ENCODE data around the gene PMPCA.
"Not testable (repeated sequence)": the region's sequence is repeated elsewhere in the genome, so short reads cannot be mapped to it uniquely, and the experiment has no call there.

Gene PMPCA

DNA sequence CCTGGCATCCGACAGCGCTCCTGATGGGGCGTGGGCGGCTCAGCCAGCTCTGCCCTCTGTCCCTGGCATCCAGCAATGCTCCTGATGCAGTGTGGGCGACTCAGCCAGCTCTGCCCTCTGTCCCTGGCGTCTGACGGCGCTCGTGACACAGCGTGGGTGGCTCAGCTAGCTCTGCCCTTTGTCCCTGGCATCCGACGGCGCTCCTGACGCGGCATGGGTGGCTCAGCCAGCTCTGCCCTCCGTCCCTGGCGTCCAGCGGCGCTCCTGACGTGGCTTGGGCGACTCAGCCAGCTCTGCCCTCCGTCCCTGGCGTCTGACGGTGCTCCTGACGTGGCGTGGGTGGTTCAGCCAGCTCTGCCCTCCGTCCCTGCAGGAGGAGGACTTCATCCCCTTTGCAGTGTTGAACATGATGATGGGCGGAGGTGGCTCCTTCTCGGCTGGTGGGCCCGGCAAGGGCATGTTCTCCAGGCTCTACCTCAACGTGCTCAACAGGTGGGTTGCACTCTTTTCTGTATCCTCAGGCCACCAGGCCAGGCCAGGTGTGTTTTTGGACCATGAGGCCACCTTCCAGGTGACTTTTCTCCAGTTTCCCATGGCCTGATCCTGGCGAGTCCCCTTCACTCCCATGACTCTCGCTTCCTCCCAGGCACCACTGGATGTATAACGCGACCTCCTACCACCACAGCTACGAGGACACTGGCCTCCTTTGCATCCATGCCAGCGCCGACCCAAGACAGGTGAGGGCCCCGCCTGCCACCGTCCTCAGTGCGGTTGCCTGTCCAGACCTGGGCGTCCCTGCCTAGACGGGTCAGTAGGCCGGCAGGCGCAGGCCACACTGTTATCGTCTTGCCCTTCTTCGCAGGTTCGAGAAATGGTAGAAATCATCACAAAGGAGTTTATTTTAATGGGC is 8.0 kb downstream of the PMPCA start:
- DNase-seq, result no peak

DNA sequence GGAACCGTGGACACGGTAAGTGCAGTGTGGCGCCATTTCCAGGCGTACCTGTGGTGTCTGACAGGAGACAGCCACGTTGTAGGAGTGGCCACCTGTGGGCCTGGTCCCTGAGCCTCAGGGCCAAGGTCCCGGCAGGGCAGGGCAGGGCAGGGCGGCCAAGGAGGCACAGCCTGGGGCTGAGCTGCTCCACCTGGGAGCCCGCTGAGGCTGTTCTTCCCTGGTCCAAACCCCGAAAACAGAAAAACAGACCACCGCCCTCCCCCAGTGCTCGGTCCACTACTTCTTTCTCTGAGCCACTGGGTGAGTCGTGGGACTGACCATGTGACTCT is 8.6 kb downstream of the PMPCA start:
- DNase-seq, result no peak

DNA sequence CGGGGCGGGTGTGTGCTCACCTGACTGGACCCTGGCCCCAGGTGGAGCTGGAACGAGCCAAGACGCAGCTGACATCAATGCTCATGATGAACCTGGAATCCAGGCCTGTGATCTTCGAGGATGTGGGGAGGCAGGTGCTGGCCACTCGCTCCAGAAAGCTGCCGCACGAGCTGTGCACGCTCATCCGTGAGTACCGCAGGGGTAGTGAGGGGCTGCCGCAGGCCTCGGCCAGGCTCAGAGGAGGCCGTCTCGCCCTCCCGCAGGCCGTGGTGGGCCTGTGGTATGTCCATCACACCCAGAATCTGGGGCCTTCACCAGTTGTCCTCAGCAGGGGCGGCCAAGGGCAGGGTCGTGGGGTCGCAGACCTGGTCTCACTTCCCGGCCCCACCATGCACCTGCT is 11.3 kb downstream of the PMPCA start:
- DNase-seq, result no peak

DNA sequence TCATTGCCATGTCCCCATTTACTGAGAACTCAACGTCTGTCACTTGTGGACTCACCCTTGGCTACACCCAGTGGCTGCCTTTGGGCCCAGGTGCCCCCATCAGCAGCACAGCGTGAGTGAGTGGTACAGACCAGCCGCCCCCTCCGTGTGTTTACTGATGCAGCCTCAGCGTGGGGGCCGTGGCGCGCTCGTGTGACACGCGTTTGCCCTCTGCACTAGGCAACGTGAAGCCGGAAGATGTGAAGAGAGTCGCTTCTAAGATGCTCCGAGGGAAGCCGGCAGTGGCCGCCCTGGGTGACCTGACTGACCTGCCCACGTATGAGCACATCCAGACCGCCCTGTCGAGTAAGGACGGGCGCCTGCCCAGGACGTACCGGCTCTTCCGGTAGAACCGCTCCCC is 12.4 kb downstream of the PMPCA start:
- no peak for DNase-seq

DNA sequence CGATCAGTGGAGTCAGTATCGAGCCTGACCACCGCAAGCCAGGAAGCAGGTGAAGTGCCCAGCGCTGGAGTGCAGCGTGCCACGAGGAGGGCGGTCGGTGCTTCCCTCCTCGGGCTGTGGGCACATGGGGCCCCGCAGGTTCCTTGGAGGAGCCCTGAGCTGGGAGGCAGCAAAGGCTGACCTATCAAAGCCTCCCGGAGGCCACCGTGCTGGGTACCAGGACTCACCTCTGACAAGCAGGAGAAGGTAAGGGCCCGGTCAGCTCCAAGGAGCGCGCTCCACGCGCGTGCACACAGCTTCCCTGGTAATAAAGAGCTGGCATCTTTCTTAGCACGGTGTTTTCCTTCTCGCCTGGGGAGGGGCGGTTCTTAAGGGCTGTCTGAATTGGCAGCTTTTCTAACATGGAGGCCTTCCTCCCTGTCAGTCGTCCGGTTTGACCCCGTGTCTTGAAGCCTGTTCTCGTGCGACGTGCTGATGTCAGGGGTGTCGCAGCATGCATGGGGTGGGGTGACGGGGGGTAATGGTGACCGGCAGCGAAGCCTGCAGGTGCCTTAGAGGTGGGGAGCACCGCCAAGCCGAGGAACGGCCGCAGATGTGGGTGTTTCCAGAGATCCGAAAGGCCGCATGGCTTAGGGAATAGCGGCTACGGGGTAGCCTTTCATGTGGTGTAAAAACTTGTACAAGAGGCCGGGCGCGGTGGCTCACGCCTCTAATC is 13.1 kb downstream of the PMPCA start:
- no peak for DNase-seq

DNA sequence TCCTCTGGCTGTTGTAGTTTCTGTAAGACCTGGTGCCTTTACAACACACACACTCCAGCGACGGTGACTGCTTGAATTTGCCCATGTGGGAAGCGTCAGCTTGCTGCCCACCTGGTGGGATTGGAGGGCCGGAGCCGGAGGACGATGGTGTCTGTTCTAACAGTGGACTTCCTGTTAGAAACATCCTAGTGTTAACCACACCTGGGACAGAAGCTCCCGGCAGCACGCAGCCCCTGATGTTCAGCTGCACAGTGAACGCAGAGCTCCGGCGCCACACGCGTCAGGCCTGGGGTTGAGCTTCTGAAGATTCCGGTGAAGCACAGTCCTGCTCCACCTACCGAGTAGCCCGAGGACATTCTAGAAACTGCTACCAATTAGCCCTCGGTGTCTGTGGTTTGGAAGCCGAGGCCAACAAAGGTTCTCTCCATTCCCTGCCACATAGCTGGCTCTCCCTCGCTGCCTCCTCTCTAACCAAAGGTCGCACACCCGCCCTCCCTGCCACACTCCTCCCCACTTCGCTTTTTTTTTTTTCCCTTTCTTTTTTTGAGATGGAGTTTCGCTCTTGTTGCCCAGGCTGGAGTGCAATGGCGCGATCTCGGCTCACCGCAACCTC is 14.4 kb downstream of the PMPCA start:
- DNase-seq, result no peak

DNA sequence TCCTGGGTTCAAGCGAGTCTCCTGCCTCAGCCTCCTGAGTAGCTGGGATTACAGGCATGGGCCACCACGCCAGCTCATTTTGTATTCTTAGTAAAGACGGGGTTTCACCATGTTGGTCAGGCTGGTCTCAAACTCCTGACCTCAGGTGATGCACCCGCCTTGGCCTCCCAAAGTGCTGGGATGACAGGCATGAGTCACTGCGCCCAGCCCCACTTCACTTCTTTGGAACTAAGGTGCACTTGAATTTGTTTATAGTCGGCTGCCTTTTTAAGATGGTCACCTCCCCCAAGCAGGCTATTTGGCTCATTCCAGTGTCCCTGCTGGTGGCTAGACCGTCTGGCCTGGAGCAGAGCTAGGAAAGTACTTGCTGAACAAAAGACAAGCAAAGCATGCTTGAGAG is 14.9 kb downstream of the PMPCA start:
- DNase-seq, result not testable (repeated sequence)

DNA sequence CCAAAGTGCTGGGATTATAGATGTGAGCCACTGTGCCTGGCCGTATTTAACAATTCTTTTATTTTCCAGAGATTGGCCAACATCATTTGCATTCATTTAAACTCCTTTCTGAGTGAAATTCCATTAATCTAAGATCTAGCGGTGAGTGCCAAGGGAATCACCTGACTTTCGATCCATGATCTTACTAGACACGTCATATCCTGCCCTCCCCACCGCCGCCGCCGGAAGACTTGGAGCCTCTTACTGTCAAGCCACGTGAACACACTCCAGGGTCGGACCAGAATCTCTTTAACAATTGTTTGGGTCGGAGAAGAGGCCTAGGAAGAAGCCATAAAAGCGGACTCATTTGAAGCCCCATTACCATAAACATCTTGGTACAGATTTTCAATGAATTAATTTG is 16.3 kb downstream of the PMPCA start:
- no peak for DNase-seq

DNA sequence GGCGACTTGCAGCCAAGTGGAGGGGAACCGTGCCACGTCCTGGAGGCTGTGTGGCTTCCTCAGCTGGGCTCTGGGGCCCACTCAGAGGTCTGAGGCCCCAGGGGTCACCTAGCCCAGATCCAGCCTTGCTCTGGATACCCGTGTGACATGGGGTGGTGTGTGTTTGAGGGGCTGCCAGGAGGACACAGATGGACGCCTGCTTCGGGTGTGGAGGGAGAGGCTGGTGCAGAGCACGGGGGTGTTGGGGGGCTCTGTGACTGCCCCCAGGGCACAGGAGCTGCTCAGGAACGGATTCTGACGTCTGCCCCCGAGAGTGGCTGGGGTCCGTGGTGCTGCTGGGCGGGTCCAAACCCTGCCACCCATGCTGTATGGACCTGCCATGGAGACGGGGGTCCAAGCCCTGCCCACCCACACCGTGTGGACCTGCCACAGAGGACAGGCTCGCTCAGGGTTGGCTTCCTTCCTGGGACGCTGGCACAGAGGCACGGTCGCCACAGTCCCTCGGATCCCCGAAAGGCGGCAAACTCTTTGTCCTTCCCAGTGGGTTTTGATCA is 18.7 kb downstream of the PMPCA start:
- no peak for DNase-seq

DNA sequence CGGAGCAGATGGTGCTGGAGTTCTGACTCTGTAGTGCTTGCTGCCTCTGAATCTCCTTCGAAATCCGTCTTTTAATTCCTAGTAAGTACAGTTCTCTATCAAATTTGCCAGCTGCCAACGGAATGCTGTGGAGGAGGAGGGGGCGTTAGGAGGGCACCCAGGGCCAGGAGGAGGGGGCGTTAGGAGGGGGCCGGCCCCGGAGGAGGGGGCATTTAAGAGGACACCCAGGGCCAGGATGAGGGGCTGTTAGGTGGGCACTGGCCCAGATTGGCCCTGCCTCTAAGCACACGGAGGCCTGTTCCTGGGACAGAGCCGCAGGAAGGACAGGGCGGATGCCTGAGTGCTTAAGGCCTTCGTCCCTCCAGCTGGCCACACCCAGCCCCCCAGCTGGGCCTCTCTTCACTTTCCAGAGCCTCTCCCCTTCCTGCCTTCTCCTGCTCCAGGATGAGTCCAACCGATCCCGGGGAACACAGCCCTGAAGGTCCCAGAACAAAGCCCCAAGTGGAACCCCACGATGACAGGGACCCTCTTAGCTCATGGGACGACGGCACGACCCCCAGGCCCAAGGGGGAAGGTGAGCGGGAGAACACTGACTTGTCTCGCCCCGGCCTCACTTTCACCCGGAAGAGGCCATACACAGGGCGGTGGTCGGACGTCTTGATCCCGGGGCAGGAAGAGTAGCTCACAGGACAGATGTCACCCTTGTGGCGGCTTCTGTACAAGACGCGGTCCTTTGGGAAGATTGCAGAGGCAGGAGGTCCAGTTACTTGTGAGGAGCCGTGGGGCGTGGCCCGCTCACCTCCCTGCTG is 19.4 kb downstream of the PMPCA start:
- no peak for DNase-seq

DNA sequence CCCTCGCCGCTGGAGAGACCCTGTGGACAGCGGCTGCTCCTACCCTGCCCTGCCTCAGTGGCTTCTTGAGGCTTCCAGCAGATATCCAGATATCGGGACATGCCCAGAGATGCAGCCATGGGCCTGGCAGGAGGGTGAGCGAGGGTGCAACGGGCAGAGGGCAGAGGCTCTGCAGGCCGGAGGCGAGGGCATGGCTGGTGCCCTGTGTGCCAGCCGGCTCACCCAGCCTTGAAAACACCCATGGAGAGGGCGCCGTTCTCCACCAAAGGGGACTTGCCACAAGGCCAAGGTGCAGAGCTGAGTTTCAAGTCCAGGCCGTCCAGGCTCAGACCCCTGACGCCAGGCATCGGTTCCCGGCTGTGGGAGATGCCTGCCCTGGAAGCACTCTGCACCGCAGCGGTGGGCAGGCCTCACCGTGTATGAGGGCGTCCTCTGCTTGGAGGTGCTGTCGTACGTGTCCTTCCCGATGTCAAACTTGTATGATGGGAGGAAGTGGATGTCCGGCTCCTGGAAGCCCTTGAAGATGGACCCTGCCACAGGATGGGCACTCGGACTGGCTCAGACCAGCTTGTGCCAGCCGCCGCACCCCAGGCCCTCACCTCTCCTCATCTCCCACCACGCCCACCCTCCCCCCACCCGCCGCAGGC is 20.3 kb downstream of the PMPCA start:
- DNase-seq, result no peak

DNA sequence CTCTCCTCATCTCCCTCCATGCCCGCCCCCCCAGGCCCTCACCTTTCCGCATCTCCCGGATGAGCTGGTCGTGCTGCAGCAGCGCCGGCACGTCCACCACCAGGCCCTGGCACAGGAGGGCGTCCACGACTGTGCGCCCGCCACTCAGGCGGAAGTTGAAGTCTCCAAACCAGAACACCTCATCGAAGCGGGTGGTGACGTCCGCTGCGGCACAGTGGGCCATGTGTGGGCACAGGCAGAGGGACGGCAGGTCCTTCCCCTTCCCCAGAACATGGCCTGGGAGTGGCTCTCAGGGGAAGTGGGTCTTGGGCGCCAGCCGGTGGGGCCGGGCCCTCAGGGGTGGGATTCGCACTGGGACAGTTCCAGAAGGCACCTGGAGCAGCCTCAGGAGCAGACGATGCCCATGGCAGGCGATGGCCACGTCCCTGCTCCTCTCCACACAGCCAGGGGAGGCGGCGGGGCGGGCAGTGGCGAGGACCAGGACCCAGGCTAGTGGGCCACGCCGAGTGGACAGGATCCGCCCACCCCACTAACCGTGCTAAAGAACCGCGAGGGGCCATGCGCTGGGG is 21.4 kb downstream of the PMPCA start:
- no peak for DNase-seq

DNA sequence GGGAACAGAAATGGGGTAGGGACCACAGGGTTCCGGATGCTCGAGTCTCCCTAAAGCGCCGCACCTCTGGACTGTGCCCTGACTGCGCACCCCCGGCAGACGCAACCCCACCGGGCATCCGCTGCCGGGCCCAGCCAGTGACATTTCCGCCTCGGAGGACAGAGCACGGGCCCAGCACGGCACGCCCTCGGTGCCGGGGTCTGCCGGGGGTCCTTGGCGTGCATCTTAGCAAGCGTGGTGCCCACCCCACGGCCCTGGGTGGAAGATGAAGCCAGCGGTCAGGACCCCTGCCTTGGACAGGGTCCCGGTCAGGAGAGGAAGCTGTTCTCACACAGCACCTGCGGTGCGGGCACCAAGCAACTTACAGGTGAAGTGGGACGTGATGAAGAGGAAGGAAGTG is 22.1 kb downstream of the PMPCA start:
- DNase-seq, result no peak

DNA sequence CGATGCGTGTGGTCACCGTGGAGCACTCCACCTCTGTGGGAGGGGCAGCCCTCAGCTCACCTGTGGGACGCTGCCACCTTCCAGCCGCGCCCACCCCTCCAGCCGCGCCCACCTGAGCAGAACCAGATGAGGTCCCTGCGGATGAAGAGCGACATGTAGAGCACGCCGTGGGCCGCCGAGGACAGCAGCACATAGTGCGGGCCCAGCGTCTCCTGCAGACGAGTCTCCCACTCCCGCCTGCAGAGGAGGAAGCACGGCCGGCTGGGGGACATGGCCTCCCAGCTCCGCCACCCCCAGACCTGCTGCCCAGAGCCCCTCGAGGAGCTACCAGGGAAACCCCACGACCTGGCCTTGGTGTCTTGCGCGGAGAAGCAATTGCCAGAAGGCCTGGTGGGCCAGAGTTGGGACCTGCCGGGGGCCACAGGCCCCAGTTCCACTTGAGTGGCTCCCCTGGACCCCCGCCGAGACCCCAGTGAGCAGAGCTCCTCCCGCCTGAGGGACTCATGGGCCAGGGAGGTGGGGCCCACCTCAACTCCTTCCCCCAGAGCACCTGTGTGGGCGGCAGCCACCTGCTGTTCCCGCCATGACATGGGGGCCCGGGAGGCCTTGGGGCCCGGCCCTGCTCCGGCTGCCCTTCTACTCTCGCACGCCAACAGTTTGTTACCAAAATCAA is 22.7 kb downstream of the PMPCA start:
- DNase-seq, result no peak

DNA sequence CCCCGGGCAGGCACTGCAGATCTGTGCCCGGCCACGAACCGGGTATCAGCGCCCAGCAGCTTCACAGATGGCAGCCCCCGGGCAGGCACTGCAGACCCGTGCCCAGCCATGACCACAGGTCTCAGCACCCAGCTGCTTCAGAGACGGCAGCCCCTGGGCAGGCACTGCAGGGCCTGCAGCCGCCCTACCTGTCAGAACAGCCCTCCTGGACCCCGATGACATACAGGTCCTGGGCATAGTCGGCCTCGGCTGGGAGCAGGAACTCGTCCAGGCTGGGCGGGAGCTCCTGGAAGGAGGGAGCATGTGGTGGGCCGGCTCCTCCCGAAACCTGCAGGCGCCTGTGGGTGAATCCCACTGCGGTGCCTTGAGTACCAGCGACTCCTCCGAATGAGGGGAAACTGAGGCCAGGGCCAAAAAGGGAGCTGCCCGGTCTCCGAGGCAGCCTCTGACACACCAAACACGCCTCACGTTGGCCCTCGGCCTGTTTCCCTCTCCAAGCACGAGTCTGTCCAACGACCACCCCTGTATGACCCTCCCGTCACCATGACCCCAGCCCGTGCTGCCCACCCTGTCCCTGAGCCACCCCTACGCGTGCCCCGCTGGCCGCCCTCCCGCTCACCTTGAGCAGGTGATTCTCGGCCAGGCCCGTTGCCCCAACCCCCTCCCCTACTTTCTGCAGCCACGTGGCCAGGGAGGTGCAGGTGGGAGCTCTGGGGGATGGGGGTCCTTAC is 23.6 kb downstream of the PMPCA start:
- no peak for DNase-seq

DNA sequence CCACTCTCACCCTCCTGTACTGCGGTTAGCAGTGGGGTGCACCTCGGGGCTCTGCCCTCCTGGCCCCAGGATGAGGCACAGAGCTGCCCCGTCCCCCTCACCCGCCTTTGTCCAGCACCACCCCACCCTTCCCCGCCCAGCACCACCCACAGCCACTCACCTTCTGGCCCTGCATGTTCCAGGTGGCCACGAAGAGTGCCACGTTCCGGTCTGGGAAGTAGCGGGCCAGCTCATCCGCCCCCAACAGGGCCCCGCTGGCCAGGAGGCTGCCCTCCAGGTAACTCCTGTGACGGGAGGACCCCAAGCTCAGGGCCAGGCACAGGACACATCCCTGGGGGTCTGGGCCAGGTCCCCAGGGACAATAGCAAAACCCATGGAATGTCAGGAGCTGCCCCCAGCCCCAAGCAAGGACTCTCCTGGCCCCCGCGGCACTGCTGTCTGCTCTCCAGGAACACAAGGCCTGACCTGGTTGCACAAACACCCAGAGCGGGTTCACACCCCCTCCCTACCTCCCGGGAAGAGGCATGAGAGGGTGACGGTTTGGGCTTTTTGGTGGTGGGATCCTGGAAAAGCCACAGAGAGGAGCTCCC is 24.2 kb downstream of the PMPCA start:
- DNase-seq, result no peak

DNA sequence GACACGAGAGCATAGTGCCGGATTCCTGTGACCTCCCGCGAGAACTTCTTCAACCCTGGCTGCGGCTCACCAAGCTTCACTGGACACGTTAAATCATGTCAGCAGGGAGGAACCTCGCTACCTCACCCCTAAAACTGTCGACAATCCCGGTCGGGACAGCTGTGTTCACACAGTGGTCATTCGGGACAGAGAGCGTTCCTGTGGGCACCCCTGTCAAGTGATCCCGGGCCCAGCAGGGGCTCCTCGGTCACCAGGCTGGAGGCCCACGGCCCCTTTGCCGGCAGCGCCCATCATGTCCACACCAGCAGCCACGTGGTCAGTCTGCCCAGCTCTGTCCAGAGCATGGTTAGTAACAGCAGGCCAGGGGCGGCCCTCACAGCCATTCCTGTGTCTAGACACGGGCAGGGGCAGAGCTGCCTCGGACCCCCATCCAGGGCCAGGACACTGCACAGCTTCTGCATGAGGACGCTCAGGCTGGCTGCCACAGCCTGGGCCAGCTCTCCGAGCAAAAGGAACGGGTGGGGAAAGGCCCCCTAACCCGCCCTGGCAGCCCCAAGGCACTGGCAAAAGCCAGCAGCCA is 25.7 kb downstream of the PMPCA start:
- DNase-seq, result no peak

DNA sequence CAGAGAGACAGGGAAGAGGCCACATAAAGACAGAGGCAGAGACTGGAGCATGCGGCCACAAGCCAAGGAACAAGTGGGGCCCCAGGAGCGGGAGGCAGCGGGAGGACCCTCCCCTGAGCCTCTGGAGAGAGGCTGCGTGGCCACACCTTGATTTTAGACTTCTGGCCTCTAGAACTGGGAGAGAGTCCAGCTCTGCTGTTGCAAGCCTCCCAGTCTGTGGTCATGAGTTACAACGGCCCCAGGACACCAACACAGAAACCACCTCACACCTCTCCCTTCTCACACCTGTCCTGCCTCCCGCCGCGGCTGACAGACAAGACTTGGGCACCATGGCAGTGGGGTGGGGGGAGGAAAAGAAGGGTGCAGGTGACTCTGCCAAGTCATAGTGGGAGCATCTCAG is 27.0 kb downstream of the PMPCA start:
- no peak for DNase-seq

DNA sequence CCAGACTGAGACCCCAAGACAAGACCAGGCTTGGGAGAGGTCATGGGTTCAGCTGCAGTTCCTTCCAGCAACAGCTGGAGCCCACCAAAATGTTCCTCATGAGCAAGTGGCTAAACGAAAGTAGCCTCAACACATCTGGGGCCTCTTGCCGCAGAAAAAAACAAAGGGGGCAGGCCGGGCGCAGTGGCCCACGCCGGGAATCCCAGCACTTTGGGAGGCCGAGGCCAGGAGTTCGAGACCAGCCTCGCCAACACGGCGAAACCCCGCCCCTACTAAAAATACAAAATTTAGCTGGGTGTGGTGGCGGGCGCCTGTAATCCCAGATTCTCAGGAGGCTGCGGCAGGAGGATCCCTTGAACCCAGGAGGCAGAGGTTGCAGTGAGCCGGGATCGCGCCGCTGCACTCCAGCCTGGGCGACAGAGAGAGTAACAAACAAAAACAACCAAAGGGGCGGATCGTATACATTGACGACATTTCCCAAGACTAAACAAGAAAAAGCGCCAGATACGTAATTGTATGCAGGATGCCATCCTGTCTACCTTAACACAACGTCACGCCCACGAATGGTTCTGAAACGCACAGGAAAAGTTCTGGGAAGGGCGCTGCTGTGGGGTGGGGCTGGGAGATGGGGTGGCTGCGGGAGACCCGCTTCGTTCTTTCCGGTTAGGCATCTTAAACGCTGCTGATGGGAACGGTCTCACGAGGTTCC is 27.5 kb downstream of the PMPCA start:
- no peak for DNase-seq

Data from amniotic stem cell (primary cell).